Measurements from ENCODE around the gene IRX6. TPM values are rescaled to one million over a fixed set of nuclear protein-coding genes. Genes with fewer than 3 reads are reported as not detected.
A peak's percentile ranks its signal among the peaks of the same experiment; 100 is the strongest.

Gene IRX6
- total and polyA plus RNA-seq, 2 donors from 2014 or later = 0.62 to 1.2 TPM

DNA sequence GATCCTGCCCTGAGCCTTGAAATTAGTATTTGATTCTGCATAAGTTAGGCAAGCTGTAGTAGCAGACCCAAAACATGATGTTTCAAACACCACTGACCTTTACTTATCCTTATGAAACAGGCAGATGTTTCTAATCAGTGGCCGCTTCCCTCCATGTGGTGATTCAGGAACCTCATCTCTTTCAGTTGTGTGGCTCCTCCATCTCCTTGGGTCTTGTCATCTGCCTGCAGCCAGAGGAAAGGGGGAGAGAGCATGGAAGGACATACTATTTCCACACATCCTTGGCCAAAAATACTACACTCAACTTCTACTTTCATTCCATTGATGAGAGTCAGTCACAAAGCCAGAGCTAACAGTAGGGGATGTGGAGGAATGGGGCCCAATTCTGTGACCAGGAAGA is 41.6 kb upstream of the IRX6 start:
- H3K4me3 ChIP-seq (ENCODE audit: low read length in 3 of 3) = no peak overlapping the region
- intact Hi-C loops (cut with DNase I) = no loop called here
- no peaks in the 10 kb centered on the region for H3K36me3 ChIP-seq (ENCODE audit: control insufficient read depth in 2 of 3, insufficient read depth in 3 of 3, low read length in 3 of 3)
- H3K27ac ChIP-seq (ENCODE audit: low read depth in 2 of 2, low read length in 2 of 2) = no peak overlapping the region
- H3K4me1 ChIP-seq (ENCODE audit: control insufficient read depth in 2 of 3, insufficient read depth in 2 of 3, low read depth in 1 of 3, low read length in 3 of 3) = no peaks in the 10 kb centered on the region
- no peak for FAIRE-seq
- no peaks in the 10 kb centered on the region for H3K9me3 ChIP-seq (ENCODE audit: control insufficient read depth in 2 of 3, insufficient read depth in 1 of 3, low read length in 3 of 3)
- no peaks in the 10 kb centered on the region for H3K27me3 ChIP-seq (ENCODE audit: control insufficient read depth, insufficient read depth, low read length)
- TF ChIP-seq, protein P1, sequence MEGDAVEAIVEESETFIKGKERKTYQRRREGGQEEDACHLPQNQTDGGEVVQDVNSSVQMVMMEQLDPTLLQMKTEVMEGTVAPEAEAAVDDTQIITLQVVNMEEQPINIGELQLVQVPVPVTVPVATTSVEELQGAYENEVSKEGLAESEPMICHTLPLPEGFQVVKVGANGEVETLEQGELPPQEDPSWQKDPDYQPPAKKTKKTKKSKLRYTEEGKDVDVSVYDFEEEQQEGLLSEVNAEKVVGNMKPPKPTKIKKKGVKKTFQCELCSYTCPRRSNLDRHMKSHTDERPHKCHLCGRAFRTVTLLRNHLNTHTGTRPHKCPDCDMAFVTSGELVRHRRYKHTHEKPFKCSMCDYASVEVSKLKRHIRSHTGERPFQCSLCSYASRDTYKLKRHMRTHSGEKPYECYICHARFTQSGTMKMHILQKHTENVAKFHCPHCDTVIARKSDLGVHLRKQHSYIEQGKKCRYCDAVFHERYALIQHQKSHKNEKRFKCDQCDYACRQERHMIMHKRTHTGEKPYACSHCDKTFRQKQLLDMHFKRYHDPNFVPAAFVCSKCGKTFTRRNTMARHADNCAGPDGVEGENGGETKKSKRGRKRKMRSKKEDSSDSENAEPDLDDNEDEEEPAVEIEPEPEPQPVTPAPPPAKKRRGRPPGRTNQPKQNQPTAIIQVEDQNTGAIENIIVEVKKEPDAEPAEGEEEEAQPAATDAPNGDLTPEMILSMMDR (IDR thresholded peaks at IDR 0.05; ENCODE audit: borderline replicate concordance, extremely low read depth, insufficient read depth) = no peak
- no peak overlapping the region for H3K9ac ChIP-seq (ENCODE audit: low read length in 3 of 3)
- DNase-seq = no peak

DNA sequence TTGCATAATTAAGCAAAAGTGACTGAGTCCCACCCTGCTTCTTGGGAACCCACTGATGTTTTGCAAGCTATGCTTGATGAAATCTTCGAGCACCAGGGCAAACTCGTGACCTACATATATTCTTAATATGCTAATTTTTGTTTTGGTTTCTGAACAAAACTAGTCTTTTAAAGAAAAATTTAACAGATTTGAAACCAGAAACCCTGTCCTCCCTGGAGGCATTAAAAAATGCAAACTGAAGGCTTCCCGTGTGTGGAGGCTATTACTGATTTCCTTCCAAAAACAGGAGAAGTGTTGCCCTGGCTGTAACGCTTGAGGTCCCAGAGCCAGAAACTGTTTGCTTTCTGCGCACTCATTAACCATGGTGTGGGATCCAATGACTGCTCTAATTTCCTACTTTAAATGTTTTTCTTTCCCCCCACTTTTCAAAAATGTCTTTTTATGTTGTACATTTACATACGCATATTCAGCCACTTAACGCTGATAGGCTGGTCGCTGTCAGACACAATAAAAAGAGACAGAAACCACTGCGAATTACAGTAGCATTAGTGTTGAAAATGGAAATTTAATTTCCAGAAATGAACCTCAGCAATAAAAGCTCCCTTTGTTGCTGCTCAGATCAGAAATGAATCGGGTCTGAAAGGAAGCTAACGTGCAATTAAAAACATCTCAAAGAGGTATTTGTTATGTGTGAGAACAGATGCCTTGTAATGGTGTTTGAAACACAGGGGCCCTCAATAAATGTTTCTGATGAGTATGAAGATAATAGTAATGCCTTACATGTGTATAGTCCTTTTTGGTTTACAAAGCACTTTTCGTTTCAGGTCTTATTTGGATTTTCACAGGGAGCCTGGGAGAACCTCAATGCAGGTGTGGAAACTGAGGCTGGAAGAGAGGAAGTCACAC is 39.9 kb upstream of the IRX6 start:
- no peaks in the 10 kb centered on the region for H3K4me1 ChIP-seq (ENCODE audit: control insufficient read depth in 2 of 3, insufficient read depth in 2 of 3, low read depth in 1 of 3, low read length in 3 of 3)
- intact Hi-C loops (cut with DNase I) = no loop called here
- H3K4me3 ChIP-seq (ENCODE audit: low read length in 3 of 3) = no peak overlapping the region
- FAIRE-seq = no peak
- no peaks in the 10 kb centered on the region for H3K27me3 ChIP-seq (ENCODE audit: control insufficient read depth, insufficient read depth, low read length)
- H3K9ac ChIP-seq (ENCODE audit: low read length in 3 of 3) = no peak overlapping the region
- peaks cover 0 to 7% (median 4%) of the 10 kb centered on the region in 3 donors for H3K9me3 ChIP-seq (ENCODE audit: control insufficient read depth in 2 of 3, insufficient read depth in 1 of 3, low read length in 3 of 3)
- TF ChIP-seq, protein P1 (IDR thresholded peaks at IDR 0.05; ENCODE audit: borderline replicate concordance, extremely low read depth, insufficient read depth) = no peak
- peak in 3 of 5 donors; percentile 37 to 75 (median 73) for DNase-seq
- H3K36me3 ChIP-seq (ENCODE audit: control insufficient read depth in 2 of 3, insufficient read depth in 3 of 3, low read length in 3 of 3) = no peaks in the 10 kb centered on the region
- H3K27ac ChIP-seq (ENCODE audit: low read depth in 2 of 2, low read length in 2 of 2) = no peak overlapping the region

DNA sequence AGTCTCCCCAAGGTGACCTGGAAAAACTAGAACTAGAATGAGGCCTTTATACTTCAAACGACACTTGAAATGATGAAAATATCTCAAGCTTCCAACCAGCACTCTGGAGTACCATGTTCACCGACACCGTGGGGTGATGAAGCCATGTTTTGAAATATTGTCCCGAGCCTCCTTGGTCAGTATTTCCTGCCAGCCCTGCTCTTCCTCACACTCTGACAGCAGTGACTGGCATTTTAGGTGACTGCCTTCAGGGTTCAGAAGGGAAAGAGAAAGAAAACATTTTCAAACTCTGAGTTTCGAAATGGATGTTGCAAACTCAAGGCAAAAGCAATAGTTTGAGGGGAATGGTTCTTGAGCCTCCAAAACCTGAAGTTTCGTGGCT is 39.3 kb upstream of the IRX6 start:
- DNase-seq = no peak
- no peak overlapping the region for H3K9ac ChIP-seq (ENCODE audit: low read length in 3 of 3)
- H3K4me3 ChIP-seq (ENCODE audit: low read length in 3 of 3) = no peak overlapping the region
- H3K27me3 ChIP-seq (ENCODE audit: control insufficient read depth, insufficient read depth, low read length) = no peaks in the 10 kb centered on the region
- H3K4me1 ChIP-seq (ENCODE audit: control insufficient read depth in 2 of 3, insufficient read depth in 2 of 3, low read depth in 1 of 3, low read length in 3 of 3) = no peaks in the 10 kb centered on the region
- no peak for FAIRE-seq
- intact Hi-C loops (cut with DNase I) = no loop called here
- TF ChIP-seq, protein P1 (IDR thresholded peaks at IDR 0.05; ENCODE audit: borderline replicate concordance, extremely low read depth, insufficient read depth) = no peak
- peaks cover 0 to 7% (median 4%) of the 10 kb centered on the region in 3 donors for H3K9me3 ChIP-seq (ENCODE audit: control insufficient read depth in 2 of 3, insufficient read depth in 1 of 3, low read length in 3 of 3)
- no peak overlapping the region for H3K27ac ChIP-seq (ENCODE audit: low read depth in 2 of 2, low read length in 2 of 2)
- no peaks in the 10 kb centered on the region for H3K36me3 ChIP-seq (ENCODE audit: control insufficient read depth in 2 of 3, insufficient read depth in 3 of 3, low read length in 3 of 3)
